HepG2 (cell line): ENCODE measurements around the gene N4BP2L1. TPM values are rescaled to one million over a fixed set of nuclear protein-coding genes. Genes with fewer than 3 reads are reported as not detected.

ENCODE experiments used
- CTCF ChIP-seq: sonication (generic); formaldehyde crosslinking; IDR thresholded peaks from 2 replicates; pipeline ENCODE4 v1.5.0; 2020; ENCODE audit warnings: mild to moderate bottlenecking, missing genetic modification reagents, moderate library complexity
- E2F5 ChIP-seq: sonication (generic); formaldehyde crosslinking; conservative IDR thresholded peaks from 2 replicates; pipeline ENCODE4 v1.4.0; 2020; ENCODE audit warnings: missing genetic modification reagents
- FOXC1 ChIP-seq: sonication (generic); formaldehyde crosslinking; IDR thresholded peaks from 2 replicates; pipeline ENCODE4 v1.8.0; 2022; ENCODE audit warnings: mild to moderate bottlenecking, missing genetic modification reagents, borderline replicate concordance
- IKZF5 ChIP-seq: IDR thresholded peaks from 2 replicates; pipeline ENCODE4 v1.6.1; 2018; ENCODE audit warnings: missing genetic modification reagents, mild to moderate bottlenecking, missing compliant biosample characterization
- NR2C2 ChIP-seq: sonication (generic); formaldehyde crosslinking; IDR thresholded peaks from 2 replicates; pipeline ENCODE4 v1.4.0; 2020; ENCODE audit warnings: missing genetic modification reagents, mild to moderate bottlenecking, moderate library complexity, borderline replicate concordance
- RERE ChIP-seq: IDR thresholded peaks from 2 replicates; pipeline ENCODE4 v1.6.1; 2016; ENCODE audit warnings: low read depth, missing genetic modification reagents, missing compliant biosample characterization
- WIZ ChIP-seq: sonication (generic); formaldehyde crosslinking; IDR thresholded peaks from 2 replicates; pipeline ENCODE4 v1.5.1; 2020; ENCODE audit warnings: mild to moderate bottlenecking, missing genetic modification reagents
- ZFP91 ChIP-seq: sonication (generic); formaldehyde crosslinking; IDR thresholded peaks from 2 replicates; pipeline ENCODE4 v1.9.0; 2022; ENCODE audit warnings: missing genetic modification reagents, mild to moderate bottlenecking, borderline replicate concordance
- ZNF296 ChIP-seq: sonication (generic); formaldehyde crosslinking; conservative IDR thresholded peaks from 2 replicates; pipeline ENCODE4 v1.5.0; 2020; ENCODE audit warnings: mild to moderate bottlenecking, missing genetic modification reagents
- ZNF567 ChIP-seq: sonication (generic); formaldehyde crosslinking; IDR thresholded peaks from 2 replicates; pipeline ENCODE4 v1.8.1; 2023; ENCODE audit warnings: mild to moderate bottlenecking, missing genetic modification reagents, borderline replicate concordance
- ZNF576 ChIP-seq: sonication (generic); formaldehyde crosslinking; IDR thresholded peaks from 2 replicates; pipeline ENCODE4 v1.4.0; 2020; ENCODE audit warnings: mild to moderate bottlenecking, missing genetic modification reagents
- ZNF687 ChIP-seq: sonication (generic); formaldehyde crosslinking; IDR thresholded peaks from 2 replicates; pipeline ENCODE4 v1.5.1; 2020; ENCODE audit warnings: mild to moderate bottlenecking, missing genetic modification reagents, moderate library complexity
- ZSCAN31 ChIP-seq: sonication (generic); formaldehyde crosslinking; IDR thresholded peaks from 2 replicates; pipeline ENCODE4 v1.5.0; 2020; ENCODE audit warnings: low read depth, mild to moderate bottlenecking, missing genetic modification reagents
- polyA plus RNA-seq, 8 experiments: library from polyadenylated mRNA; depleted of rRNA in 3 of 8; stranded (reverse) in 7 of 8; unstranded in 1 of 8; fragments of >200 nt; fragmentation: Illumina TruSeq in 4 of 8; extraction: Trizol in 4 of 8; gene quantifications; 2 replicates each; pipeline versions ENCODE4 v1.2.1 to v1.2.3, GENCODE V29; 2011 to 2016; ENCODE audit warnings: low read depth in 4 of 8, missing spikeins in 1 of 8, mixed read lengths in 1 of 8; ENCODE audit not compliant: insufficient read depth in 1 of 8
- total RNA-seq, 5 experiments: library from RNA; depleted of rRNA; stranded (reverse); fragments of >200 nt; fragmentation: Illumina TruSeq; extraction: Trizol; gene quantifications; 2 replicates each; pipeline ENCODE4 v1.2.3, GENCODE V29; 2016; ENCODE audit warnings: low read depth in 1 of 5

The N4BP2L1 gene
- total and polyA plus RNA-seq, 2 of the 13 experiments (the other 11 are each of a cell fraction or from before 2014, with no cell fraction given): 13.2 to 34.5 TPM

- TF ChIP-seq ZFP91 (CRISPR knock-in tag): peak; percentile 33; the same call in 1 of the 2 replicates
- TF ChIP-seq ZNF576 (CRISPR knock-in tag): no peak
- TF ChIP-seq NR2C2: no peak
- no peak for TF ChIP-seq FOXC1 (CRISPR knock-in tag)
- TF ChIP-seq IKZF5 (CRISPR knock-in tag): no peak
- no peak for TF ChIP-seq CTCF (CRISPR knock-in tag)
- TF ChIP-seq ZNF567 (CRISPR knock-in tag): 0 out of 2 replicates have a peak, but pooled peaks have one; percentile 48
- 0 out of 2 replicates have a peak, but pooled peaks have one; percentile 9 for TF ChIP-seq ZSCAN31 (CRISPR knock-in tag)
- TF ChIP-seq ZNF296 (CRISPR knock-in tag): 0 out of 2 replicates have a peak, but pooled peaks have one; percentile 55
- TF ChIP-seq ZNF687 (CRISPR knock-in tag): peak; percentile 83
- no peak for TF ChIP-seq RERE (CRISPR knock-in tag)
- TF ChIP-seq WIZ (CRISPR knock-in tag): no peak
- no peak for TF ChIP-seq E2F5
These were observed 27.6 kb upstream of the N4BP2L1 start (continued) for GRCh38 chr13:32455594-32455903.
